OCI-LY3 (cell line): ENCODE measurements around the gene CCM2.

Source experiments
- H2AFZ ChIP-seq: fragments of 200-600, 300-600 bp; shearing (Covaris generic); 2 replicates; pipeline ENCODE4 v1.6.0; 2014; ENCODE audit warnings: antibody characterized with exemption, low read depth, low read length
- H3K27ac ChIP-seq: fragments of 200-600, 300-600 bp; sonication (generic); 2 replicates; pipeline ENCODE4 v1.5.1; 2014; ENCODE audit warnings: mild to moderate bottlenecking, low read length, moderate library complexity, mixed read lengths
- H3K27me3 ChIP-seq: fragments of 200-600, 300-600 bp; sonication (generic); 2 replicates; pipeline ENCODE4 v1.6.1; 2014; ENCODE audit warnings: low read depth, low read length, mixed read lengths
- H3K36me3 ChIP-seq: fragments of 200-600, 300-600 bp; sonication (generic); replicated peaks from 2 replicates; pipeline ENCODE3; 2014; ENCODE audit warnings: low read depth, low read length, mixed read lengths
- H3K4me1 ChIP-seq: fragments of 300-600, 200-600 bp; sonication (generic); 2 replicates; pipeline ENCODE4 v1.6.1; 2014; ENCODE audit warnings: low read length, mixed read lengths
- H3K4me2 ChIP-seq: fragments of 200-600, 300-600 bp; sonication (generic); 2 replicates; pipeline ENCODE4 v1.6.1; 2014; ENCODE audit warnings: low read length, mixed read lengths
- H3K4me3 ChIP-seq: fragments of 300-600, 200-600 bp; sonication (generic); 2 replicates; pipeline ENCODE4 v1.5.1; 2014; ENCODE audit warnings: antibody characterized with exemption, mild to moderate bottlenecking, low read length, moderate library complexity
- H3K79me2 ChIP-seq: fragments of 300-600, 200-600 bp; shearing (Covaris generic); 2 replicates; pipeline ENCODE4 v1.6.1; 2014; ENCODE audit warnings: mild to moderate bottlenecking, low read length, mixed read lengths
- H3K9ac ChIP-seq: fragments of 300-600, 200-600 bp; shearing (Covaris generic); 2 replicates; pipeline ENCODE4 v1.6.0; 2014; ENCODE audit warnings: mild to moderate bottlenecking, low read length, moderate library complexity
- H3K9me3 ChIP-seq: fragments of 200-600, 300-600 bp; shearing (Covaris generic); 2 replicates; pipeline ENCODE4 v1.6.1; 2014; ENCODE audit warnings: low read length, mixed read lengths; ENCODE audit not compliant: insufficient read depth
- H4K20me1 ChIP-seq: fragments of 200-600, 300-600 bp; sonication (generic); 2 replicates; pipeline ENCODE4 v1.6.1; 2016; ENCODE audit warnings: low read length, mixed read lengths; ENCODE audit not compliant: insufficient read depth
- CTCF ChIP-seq: fragments of 200-600, 300-600 bp; sonication (generic); IDR thresholded peaks from 2 replicates; pipeline ENCODE4 v1.5.1; 2014; ENCODE audit warnings: antibody characterized with exemption, low read length, low read depth
- EZH2phosphoT487 ChIP-seq: fragments of 200-600 bp; shearing (Covaris generic); IDR thresholded peaks from 2 replicates; pipeline ENCODE4 v1.6.1; 2018; ENCODE audit warnings: antibody characterized with exemption, mixed run types, low read depth

CCM2 gene

GRCh38 chr7:45084901-45085618 lies 85.1 kb downstream of the CCM2 start:
- Histone ChIP-seq H3K4me3 (no peak overlapping the region), H3K9ac (no peak overlapping the region), H3K4me2 (no peak overlapping the region), H2AFZ (no peak overlapping the region), H3K9me3 (no peaks in the 10 kb centered on the region), H3K27me3 (no peaks in the 10 kb centered on the region), H4K20me1 (no peaks in the 10 kb centered on the region), H3K4me1 (no peaks in the 10 kb centered on the region), H3K36me3 (no peaks in the 10 kb centered on the region), H3K27ac (no peak overlapping the region), H3K79me2 (no peaks in the 10 kb centered on the region)
- TF ChIP-seq CTCF (no peak), EZH2phosphoT487 (no peak)

- H3K36me3 ChIP-seq, result no peaks in the 10 kb centered on the region
- H3K4me2 ChIP-seq, result no peak overlapping the region
- no peak overlapping the region for H3K4me3 ChIP-seq
- no peaks in the 10 kb centered on the region for H3K79me2 ChIP-seq
- H2AFZ ChIP-seq, result no peak overlapping the region
- H4K20me1 ChIP-seq, result no peaks in the 10 kb centered on the region
- H3K4me1 ChIP-seq, result no peaks in the 10 kb centered on the region
- no peak for TF ChIP-seq CTCF
- TF ChIP-seq EZH2phosphoT487, result no peak
- no peaks in the 10 kb centered on the region for H3K27me3 ChIP-seq
- H3K9ac ChIP-seq, result no peak overlapping the region
- no peak overlapping the region for H3K27ac ChIP-seq
- no peaks in the 10 kb centered on the region for H3K9me3 ChIP-seq
Measured at GRCh38 chr7:45085619-45086200, 85.7 kb downstream of the CCM2 start.

GRCh38 chr7:45086331-45087065 lies 86.5 kb downstream of the CCM2 start:
- Histone ChIP-seq H3K4me3 (no peak overlapping the region), H3K36me3 (no peaks in the 10 kb centered on the region), H3K4me1 (no peaks in the 10 kb centered on the region), H3K27me3 (no peaks in the 10 kb centered on the region), H3K9ac (no peak overlapping the region), H4K20me1 (no peaks in the 10 kb centered on the region), H3K27ac (no peak overlapping the region), H2AFZ (no peak overlapping the region), H3K79me2 (no peaks in the 10 kb centered on the region), H3K9me3 (no peaks in the 10 kb centered on the region), H3K4me2 (no peak overlapping the region)
- TF ChIP-seq CTCF (no peak), EZH2phosphoT487 (no peak)

GRCh38 chr7:45087301-45088145 lies 87.5 kb downstream of the CCM2 start:
- no peak overlapping the region for H3K9ac ChIP-seq
- no peak overlapping the region for H3K4me2 ChIP-seq
- no peaks in the 10 kb centered on the region for H3K36me3 ChIP-seq
- no peak overlapping the region for H3K27ac ChIP-seq
- H3K4me1 ChIP-seq, result no peaks in the 10 kb centered on the region
- no peak overlapping the region for H2AFZ ChIP-seq
- no peaks in the 10 kb centered on the region for H3K79me2 ChIP-seq
- H3K9me3 ChIP-seq, result no peaks in the 10 kb centered on the region
- no peaks in the 10 kb centered on the region for H3K27me3 ChIP-seq
- H3K4me3 ChIP-seq, result no peak overlapping the region
- no peak for TF ChIP-seq EZH2phosphoT487
- TF ChIP-seq CTCF, result no peak
- H4K20me1 ChIP-seq, result no peaks in the 10 kb centered on the region
